Measurements from ENCODE around the gene PRH1.

The PRH1 gene

DNA sequence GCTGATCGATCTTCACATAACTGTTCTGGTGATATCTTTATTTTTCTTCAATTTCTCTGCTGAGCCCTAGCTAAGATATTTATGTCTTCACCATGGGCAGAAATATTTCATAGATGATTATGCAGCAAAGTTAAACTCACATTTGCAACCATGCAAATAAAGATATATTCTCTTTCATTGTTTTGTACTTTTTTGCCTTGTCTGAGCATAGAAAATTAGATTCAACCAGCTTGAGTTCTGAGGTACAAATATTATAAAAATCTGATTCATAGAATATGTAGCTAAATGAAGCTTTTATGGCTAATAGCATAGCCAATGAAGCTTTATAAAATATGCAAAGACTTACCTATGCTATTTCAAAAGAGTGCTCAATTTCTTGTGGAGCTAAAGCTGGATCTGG, 25.4 kb upstream of the PRH1 start, which contains the start of gene TAS2R13:
Gene TAS2R13 (minus strand): TSS at position 101 of the 400 bp plus-strand sequence. CDS start 264 bp downstream, outside the sequence.
- no peak within 1 kb of the TSS for H3K9ac ChIP-seq
- no peaks in the 10 kb centered on the region for H3K4me1 ChIP-seq
- H3K79me2 ChIP-seq, result no peaks in the 10 kb centered on the region
- H3K27ac ChIP-seq, result no peak within 1 kb of the TSS
- H3K9me3 ChIP-seq (ENCODE audit: control insufficient read depth, low read length), result no peaks in the 10 kb centered on the region
- H3K4me3 ChIP-seq (ENCODE audit: low read depth, low read length), result no peak within 1 kb of the TSS
- H3K4me2 ChIP-seq (ENCODE audit: low read length), result no peak within 1 kb of the TSS
- TF ChIP-seq, protein P1, sequence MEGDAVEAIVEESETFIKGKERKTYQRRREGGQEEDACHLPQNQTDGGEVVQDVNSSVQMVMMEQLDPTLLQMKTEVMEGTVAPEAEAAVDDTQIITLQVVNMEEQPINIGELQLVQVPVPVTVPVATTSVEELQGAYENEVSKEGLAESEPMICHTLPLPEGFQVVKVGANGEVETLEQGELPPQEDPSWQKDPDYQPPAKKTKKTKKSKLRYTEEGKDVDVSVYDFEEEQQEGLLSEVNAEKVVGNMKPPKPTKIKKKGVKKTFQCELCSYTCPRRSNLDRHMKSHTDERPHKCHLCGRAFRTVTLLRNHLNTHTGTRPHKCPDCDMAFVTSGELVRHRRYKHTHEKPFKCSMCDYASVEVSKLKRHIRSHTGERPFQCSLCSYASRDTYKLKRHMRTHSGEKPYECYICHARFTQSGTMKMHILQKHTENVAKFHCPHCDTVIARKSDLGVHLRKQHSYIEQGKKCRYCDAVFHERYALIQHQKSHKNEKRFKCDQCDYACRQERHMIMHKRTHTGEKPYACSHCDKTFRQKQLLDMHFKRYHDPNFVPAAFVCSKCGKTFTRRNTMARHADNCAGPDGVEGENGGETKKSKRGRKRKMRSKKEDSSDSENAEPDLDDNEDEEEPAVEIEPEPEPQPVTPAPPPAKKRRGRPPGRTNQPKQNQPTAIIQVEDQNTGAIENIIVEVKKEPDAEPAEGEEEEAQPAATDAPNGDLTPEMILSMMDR (IDR thresholded peaks at IDR 0.05), result no peak
- no peak within 1 kb of the TSS for H2AFZ ChIP-seq
- H3K36me3 ChIP-seq (ENCODE audit: control insufficient read depth, insufficient read depth, low read length), result no peaks in the 10 kb centered on the region
- no peaks in the 10 kb centered on the region for H3K27me3 ChIP-seq (ENCODE audit: control insufficient read depth, insufficient read depth, low read length)

DNA sequence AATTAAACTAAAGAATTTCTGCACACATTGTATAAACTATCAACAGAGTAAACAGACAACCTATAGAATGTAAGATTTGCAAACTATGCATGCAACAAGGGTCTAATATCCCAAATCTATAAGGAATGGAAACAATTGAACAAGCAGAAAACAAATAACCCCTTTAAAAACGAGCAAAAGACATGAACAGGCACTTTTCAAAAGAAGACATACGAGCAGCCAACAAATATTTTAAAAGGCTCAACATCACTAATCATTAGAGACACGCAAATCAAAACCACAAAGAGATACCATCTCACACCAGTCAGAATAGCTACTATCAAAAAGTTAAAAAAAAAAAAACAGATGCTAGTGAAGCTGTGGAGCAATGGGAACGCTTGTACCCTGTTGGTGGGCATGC, 20.6 kb upstream of the PRH1 start:
- TF ChIP-seq, protein P1 (IDR thresholded peaks at IDR 0.05), result no peak
- no peaks in the 10 kb centered on the region for H3K4me1 ChIP-seq
- no peaks in the 10 kb centered on the region for H3K27me3 ChIP-seq (ENCODE audit: control insufficient read depth, insufficient read depth, low read length)
- H3K79me2 ChIP-seq, result peaks cover 5% of the 10 kb centered on the region
- no peaks in the 10 kb centered on the region for H3K36me3 ChIP-seq (ENCODE audit: control insufficient read depth, insufficient read depth, low read length)
- no peak overlapping the region for H3K4me3 ChIP-seq (ENCODE audit: low read depth, low read length)
- H3K4me2 ChIP-seq (ENCODE audit: low read length), result no peak overlapping the region
- H3K9ac ChIP-seq, result no peak overlapping the region
- no peaks in the 10 kb centered on the region for H3K9me3 ChIP-seq (ENCODE audit: control insufficient read depth, low read length)
- H2AFZ ChIP-seq, result no peak overlapping the region
- H3K27ac ChIP-seq, result no peak overlapping the region

DNA sequence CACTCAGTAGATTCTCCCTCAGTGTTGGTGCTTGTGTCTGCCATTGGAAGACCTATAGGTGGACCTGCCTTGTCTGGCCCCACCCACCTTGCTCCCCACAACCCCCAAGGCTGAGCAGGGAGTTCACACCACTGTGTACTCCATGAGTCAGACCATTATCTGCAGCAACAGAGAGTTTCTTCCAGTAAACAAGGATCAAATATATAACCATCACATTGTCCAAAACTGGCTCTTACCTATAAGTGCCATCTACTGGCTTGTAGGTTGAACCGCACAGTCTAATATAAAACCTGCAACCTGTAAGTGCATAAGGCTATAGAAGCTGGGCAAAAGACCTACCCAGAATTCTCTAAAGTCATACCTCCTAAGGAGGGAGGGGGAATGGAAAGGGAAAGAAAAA, 17.4 kb upstream of the PRH1 start:
- Histone ChIP-seq H3K4me1 (no peaks in the 10 kb centered on the region), H3K36me3 (ENCODE audit: control insufficient read depth, insufficient read depth, low read length) (no peaks in the 10 kb centered on the region), H2AFZ (no peak overlapping the region), H3K27ac (no peak overlapping the region), H3K79me2 (peaks cover 5% of the 10 kb centered on the region), H3K4me3 (ENCODE audit: low read depth, low read length) (no peak overlapping the region), H3K27me3 (ENCODE audit: control insufficient read depth, insufficient read depth, low read length) (no peaks in the 10 kb centered on the region), H3K9me3 (ENCODE audit: control insufficient read depth, low read length) (no peaks in the 10 kb centered on the region), H3K9ac (no peak overlapping the region), H3K4me2 (ENCODE audit: low read length) (no peak overlapping the region)
- TF ChIP-seq, protein P1 (IDR thresholded peaks at IDR 0.05), result no peak

DNA sequence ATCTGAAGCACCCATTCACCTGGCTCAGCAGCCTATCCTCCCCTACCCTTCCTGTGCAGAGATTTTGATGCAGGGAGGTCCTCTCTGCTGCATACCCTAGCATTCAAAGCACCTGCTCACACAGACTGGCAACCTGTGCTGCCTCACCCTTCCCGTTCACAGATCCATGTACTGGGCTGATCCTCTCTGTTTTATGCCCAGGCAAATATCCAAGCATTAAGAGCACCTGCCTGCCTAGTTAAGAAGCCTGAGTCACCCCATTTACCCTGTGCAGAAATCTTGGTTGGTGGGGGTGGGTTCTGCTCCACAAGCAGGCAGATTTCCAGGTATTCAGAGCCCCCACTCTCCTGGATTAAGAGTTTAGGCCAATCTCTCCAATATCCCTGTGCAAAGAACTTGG, 16.9 kb upstream of the PRH1 start:
- no peak overlapping the region for H2AFZ ChIP-seq
- H3K9ac ChIP-seq, result no peak overlapping the region
- H3K79me2 ChIP-seq, result peaks cover 5% of the 10 kb centered on the region
- H3K27ac ChIP-seq, result no peak overlapping the region
- no peaks in the 10 kb centered on the region for H3K4me1 ChIP-seq
- TF ChIP-seq, protein P1 (IDR thresholded peaks at IDR 0.05), result no peak
- H3K36me3 ChIP-seq (ENCODE audit: control insufficient read depth, insufficient read depth, low read length), result no peaks in the 10 kb centered on the region
- H3K27me3 ChIP-seq (ENCODE audit: control insufficient read depth, insufficient read depth, low read length), result no peaks in the 10 kb centered on the region
- no peak overlapping the region for H3K4me3 ChIP-seq (ENCODE audit: low read depth, low read length)
- H3K9me3 ChIP-seq (ENCODE audit: control insufficient read depth, low read length), result no peaks in the 10 kb centered on the region
- no peak overlapping the region for H3K4me2 ChIP-seq (ENCODE audit: low read length)

DNA sequence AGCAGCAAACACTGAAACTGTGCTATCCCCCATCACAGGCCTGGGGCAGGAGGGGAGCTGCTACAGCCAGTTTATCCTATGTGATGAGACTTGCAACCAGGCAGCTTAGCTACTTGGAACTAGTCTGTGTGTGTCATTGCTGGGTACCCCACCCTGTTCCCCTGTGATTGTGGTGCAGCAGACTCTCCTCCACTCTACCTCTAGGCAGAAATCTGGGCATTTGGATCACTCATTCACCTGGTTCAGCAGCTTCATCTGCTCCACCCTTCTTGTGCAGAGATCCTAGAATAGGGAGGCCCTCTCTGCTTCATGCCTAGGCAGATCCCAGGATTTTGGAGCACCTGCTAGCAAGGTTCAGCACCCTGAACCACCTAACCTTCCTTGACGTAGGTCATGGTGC, 16.5 kb upstream of the PRH1 start:
- H3K9me3 ChIP-seq (ENCODE audit: control insufficient read depth, low read length), result no peaks in the 10 kb centered on the region
- H3K4me1 ChIP-seq, result no peaks in the 10 kb centered on the region
- H3K27me3 ChIP-seq (ENCODE audit: control insufficient read depth, insufficient read depth, low read length), result no peaks in the 10 kb centered on the region
- no peaks in the 10 kb centered on the region for H3K36me3 ChIP-seq (ENCODE audit: control insufficient read depth, insufficient read depth, low read length)
- TF ChIP-seq, protein P1 (IDR thresholded peaks at IDR 0.05), result no peak
- H3K4me3 ChIP-seq (ENCODE audit: low read depth, low read length), result no peak overlapping the region
- H3K4me2 ChIP-seq (ENCODE audit: low read length), result no peak overlapping the region
- H3K9ac ChIP-seq, result no peak overlapping the region
- peaks cover 5% of the 10 kb centered on the region for H3K79me2 ChIP-seq
- H3K27ac ChIP-seq, result no peak overlapping the region
- H2AFZ ChIP-seq, result no peak overlapping the region

Measured in parathyroid adenoma (tissue), 2 donors.